SU-DHL-6 (cell line): ENCODE measurements around the gene CLDN5.

Source experiments
- H2AFZ ChIP-seq: fragments of 200-600 bp; sonication (generic); 2 replicates; pipeline ENCODE4 v1.6.1; 2014; ENCODE audit warnings: low read depth, mild to moderate bottlenecking, moderate library complexity, mixed read lengths, antibody characterized with exemption, low read length; ENCODE audit not compliant: severe bottlenecking
- H3F3A ChIP-seq: fragments of 200-600 bp; shearing (Covaris generic); 2 replicates; pipeline ENCODE4 v1.6.0; 2016; ENCODE audit warnings: antibody characterized with exemption, mild to moderate bottlenecking; ENCODE audit not compliant: insufficient read depth
- H3K27ac ChIP-seq: fragments of 200-600 bp; sonication (generic); 2 replicates; pipeline ENCODE4 v1.5.1; 2016; ENCODE audit warnings: low read depth, mild to moderate bottlenecking, low read length, moderate library complexity, mixed read lengths
- H3K27me3 ChIP-seq: fragments of 200-600 bp; sonication (generic), shearing (Covaris generic); 2 replicates; pipeline ENCODE4 v1.6.0; 2014; ENCODE audit warnings: mild to moderate bottlenecking, low read length
- H3K36me3 ChIP-seq: fragments of 200-600 bp; sonication (generic); 2 replicates; pipeline ENCODE4 v1.6.1; 2014; ENCODE audit warnings: mild to moderate bottlenecking, low read length, mixed read lengths
- H3K4me2 ChIP-seq: fragments of 300-600, 200-600 bp; shearing (Covaris generic), sonication (generic); 2 replicates; pipeline ENCODE4 v1.6.0; 2014; ENCODE audit warnings: low read length, low read depth, mild to moderate bottlenecking; ENCODE audit not compliant: poor library complexity, severe bottlenecking
- H3K4me3 ChIP-seq: fragments of 200-600 bp; sonication (generic); 2 replicates; pipeline ENCODE4 v1.5.1; 2014; ENCODE audit warnings: antibody characterized with exemption, low read length, mild to moderate bottlenecking, mixed read lengths; ENCODE audit not compliant: insufficient read depth, poor library complexity, severe bottlenecking
- H3K79me2 ChIP-seq: fragments of 200-600 bp; sonication (generic); 2 replicates; pipeline ENCODE4 v1.6.1; 2014; ENCODE audit warnings: mild to moderate bottlenecking, low read length, moderate library complexity; ENCODE audit not compliant: insufficient read depth
- H3K9ac ChIP-seq: fragments of 200-600 bp; sonication (generic); 2 replicates; pipeline ENCODE4 v1.7.0; 2014; ENCODE audit warnings: mild to moderate bottlenecking, low read length
- H3K9me2 ChIP-seq: fragments of 200-600 bp; sonication (generic); replicated peaks from 2 replicates; pipeline ENCODE4 v1.6.1; 2014; ENCODE audit warnings: low read length; ENCODE audit not compliant: insufficient read depth
- H3K9me3 ChIP-seq: fragments of 200-600 bp; sonication (generic); 2 replicates; pipeline ENCODE4 v1.6.1; 2014; ENCODE audit warnings: low read length, mixed read lengths; ENCODE audit not compliant: insufficient read depth
- H4K20me1 ChIP-seq: fragments of 200-600 bp; sonication (generic); 2 replicates; pipeline ENCODE4 v1.6.1; 2014; ENCODE audit warnings: low read depth, mild to moderate bottlenecking, antibody characterized with exemption, low read length, moderate library complexity, mixed read lengths
- EZH2phosphoT487 ChIP-seq: fragments of 200-600 bp; sonication (generic), shearing (Covaris generic); conservative IDR thresholded peaks from 2 replicates; pipeline ENCODE4 v1.6.1; 2018; ENCODE audit warnings: mild to moderate bottlenecking, antibody characterized with exemption, low read length, moderate library complexity, mixed read lengths
- TF ChIP-seq, protein P1 (sequence below): fragments of 200-600 bp; sonication (generic); IDR thresholded peaks from one replicate; pipeline ENCODE4 v1.5.1; 2017; ENCODE audit warnings: antibody characterized with exemption, mild to moderate bottlenecking, low read length, moderate library complexity; ENCODE audit not compliant: insufficient read depth, poor library complexity, severe bottlenecking

Gene CLDN5

DNA sequence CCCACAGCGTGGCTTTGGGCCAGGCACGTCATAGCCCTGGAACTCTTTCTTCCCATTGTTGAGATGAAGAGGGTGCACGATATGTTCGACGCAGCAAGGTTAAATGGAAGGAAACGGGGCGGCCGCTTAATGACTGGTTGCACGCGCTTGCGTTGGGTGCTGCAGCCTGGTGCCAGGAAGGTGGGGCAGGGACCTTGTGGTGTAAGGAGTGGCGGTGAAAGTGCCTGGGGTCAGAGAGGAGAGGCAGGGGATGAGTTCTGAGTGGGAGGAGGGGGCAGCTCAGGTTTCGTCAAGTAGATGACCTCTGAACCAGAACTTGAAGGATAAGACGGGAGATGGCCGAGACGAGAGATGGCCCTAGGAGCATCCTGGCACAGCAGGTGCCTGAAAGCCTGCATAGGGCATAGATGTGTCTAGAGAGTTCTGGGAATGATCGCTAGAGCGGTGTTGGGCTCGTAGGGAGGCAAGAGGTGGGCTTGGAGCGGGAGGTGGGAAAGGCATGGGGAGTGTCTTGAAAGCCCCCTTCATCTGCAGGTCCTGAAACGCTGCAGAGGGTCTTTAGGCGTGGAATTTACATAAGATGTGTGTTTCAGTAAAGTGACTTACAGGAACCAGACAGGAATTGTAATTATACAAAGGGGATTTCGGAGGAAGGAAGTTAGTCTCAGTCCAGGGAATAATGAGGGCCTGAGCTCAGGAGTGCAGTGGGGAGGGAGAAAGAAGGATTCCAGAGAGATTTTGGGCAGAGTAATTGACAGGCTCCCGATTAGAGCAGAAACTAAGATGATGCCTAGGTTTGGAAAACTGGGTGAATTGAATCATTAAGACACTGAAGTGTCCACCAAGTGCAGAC, 43.2 kb upstream of the CLDN5 start:
- TF ChIP-seq EZH2phosphoT487 = no peak
- TF ChIP-seq, protein P1, sequence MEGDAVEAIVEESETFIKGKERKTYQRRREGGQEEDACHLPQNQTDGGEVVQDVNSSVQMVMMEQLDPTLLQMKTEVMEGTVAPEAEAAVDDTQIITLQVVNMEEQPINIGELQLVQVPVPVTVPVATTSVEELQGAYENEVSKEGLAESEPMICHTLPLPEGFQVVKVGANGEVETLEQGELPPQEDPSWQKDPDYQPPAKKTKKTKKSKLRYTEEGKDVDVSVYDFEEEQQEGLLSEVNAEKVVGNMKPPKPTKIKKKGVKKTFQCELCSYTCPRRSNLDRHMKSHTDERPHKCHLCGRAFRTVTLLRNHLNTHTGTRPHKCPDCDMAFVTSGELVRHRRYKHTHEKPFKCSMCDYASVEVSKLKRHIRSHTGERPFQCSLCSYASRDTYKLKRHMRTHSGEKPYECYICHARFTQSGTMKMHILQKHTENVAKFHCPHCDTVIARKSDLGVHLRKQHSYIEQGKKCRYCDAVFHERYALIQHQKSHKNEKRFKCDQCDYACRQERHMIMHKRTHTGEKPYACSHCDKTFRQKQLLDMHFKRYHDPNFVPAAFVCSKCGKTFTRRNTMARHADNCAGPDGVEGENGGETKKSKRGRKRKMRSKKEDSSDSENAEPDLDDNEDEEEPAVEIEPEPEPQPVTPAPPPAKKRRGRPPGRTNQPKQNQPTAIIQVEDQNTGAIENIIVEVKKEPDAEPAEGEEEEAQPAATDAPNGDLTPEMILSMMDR = no peak
- H3K27me3 ChIP-seq = no peaks in the 10 kb centered on the region
- H3K4me3 ChIP-seq = no peak overlapping the region
- no peaks in the 10 kb centered on the region for H4K20me1 ChIP-seq
- H3K79me2 ChIP-seq = no peaks in the 10 kb centered on the region
- no peak overlapping the region for H3K4me2 ChIP-seq
- no peaks in the 10 kb centered on the region for H3K9me3 ChIP-seq
- H2AFZ ChIP-seq = no peak overlapping the region
- no peaks in the 10 kb centered on the region for H3K9me2 ChIP-seq
- H3K36me3 ChIP-seq = no peaks in the 10 kb centered on the region
- H3F3A ChIP-seq = no peaks in the 10 kb centered on the region
- H3K27ac ChIP-seq = no peak overlapping the region
- no peak overlapping the region for H3K9ac ChIP-seq

DNA sequence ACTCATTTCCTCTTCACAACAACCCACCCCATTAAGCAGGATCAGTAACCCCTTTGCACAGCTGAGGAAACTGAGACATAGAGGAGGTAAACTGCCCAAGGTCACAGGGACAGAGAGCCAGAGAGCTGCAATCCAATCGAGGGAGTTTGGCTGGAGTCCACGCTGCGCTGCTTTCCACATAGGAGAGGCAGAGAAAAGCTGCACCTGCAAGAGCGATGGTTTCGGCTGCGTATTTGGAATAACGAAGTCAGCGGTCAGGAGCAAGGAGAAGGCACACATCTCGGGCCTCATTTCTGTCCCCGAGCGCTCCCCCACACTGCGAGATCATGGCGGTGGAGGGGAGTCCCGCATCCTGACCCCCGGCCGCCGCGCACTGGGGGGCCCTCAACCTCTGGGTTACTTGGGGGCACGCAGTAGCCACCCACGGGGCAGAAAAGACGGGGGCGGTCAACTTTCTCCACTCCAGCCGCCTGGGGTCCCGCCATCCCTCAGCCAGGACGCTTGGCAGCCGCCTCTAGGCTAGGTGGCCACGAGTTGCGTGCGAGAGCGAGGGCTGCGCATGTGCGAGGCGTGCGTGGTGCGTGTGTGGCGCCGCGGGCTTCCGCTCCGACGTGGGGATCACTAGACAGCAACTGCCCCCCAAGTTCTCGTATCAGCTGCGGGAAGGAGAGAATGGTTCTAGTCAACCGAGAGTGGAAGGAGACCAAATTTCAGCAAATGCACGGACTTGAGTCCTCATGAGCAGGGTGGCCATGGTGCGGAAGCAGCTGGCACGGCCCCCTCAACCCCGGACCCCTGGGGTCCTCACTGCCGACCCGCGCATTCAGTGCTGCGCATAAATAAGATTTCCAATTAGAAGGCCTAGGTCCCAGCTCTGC, 42.3 kb upstream of the CLDN5 start:
- no peak overlapping the region for H3K4me2 ChIP-seq
- H3K36me3 ChIP-seq = no peaks in the 10 kb centered on the region
- no peak overlapping the region for H3K9ac ChIP-seq

DNA sequence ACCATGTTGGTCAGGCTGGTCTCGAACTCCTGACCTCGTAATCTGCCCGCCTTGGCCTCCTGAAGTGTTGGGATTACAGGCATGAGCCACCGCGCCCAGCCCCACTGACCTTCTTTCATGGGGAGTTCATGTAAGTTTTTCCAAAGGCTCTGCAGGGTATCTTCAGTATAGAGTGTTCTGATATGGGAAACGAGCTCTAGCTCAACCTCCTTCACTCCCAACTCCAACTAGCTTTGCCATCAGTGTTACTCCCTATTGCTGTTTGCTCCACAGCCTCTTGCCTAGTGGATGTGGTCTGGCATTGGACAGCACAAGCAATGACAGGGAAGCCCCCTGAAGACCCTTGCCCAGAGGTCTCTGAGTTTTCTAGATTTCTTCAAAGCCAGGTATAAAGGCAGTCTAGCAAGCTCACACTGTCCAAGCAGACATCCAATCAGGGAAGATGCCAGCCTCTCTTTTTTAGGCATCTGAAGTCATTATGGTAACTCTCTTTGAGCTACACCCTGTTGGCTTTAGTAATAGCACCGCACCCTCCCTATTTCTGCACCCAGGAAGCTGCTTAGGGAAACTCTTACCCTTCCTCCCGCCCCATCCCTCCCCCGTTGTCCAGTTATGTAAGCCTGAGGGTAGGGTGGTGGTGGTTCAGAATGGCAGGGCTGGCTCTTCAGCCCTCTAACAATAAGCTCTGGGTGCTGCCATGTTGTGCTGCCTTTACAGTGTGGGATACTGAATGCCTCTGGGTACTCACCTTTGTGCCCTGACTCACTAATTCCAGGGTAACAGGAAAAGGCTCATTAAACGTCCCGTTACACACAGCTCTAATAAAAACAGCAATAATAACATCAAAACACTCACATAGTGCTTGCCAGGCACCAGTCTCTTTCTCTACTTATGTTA, 41.4 kb upstream of the CLDN5 start:
- Histone ChIP-seq H3K27ac (no peak overlapping the region), H3K36me3 (no peaks in the 10 kb centered on the region), H3K9me3 (no peaks in the 10 kb centered on the region), H3K27me3 (no peaks in the 10 kb centered on the region), H3K9ac (no peak overlapping the region), H2AFZ (no peak overlapping the region), H3F3A (no peaks in the 10 kb centered on the region), H3K9me2 (no peaks in the 10 kb centered on the region), H4K20me1 (no peaks in the 10 kb centered on the region), H3K4me2 (no peak overlapping the region), H3K79me2 (no peaks in the 10 kb centered on the region), H3K4me3 (no peak overlapping the region)
- TF ChIP-seq, protein P1 = no peak
- TF ChIP-seq EZH2phosphoT487 = no peak

More for the DNA sequence above, 42.3 kb upstream of the CLDN5 start:
- no peak overlapping the region for H3K4me3 ChIP-seq
- no peak overlapping the region for H3K27ac ChIP-seq
- H2AFZ ChIP-seq = no peak overlapping the region
- H3K27me3 ChIP-seq = no peaks in the 10 kb centered on the region
- H3F3A ChIP-seq = no peaks in the 10 kb centered on the region
- no peaks in the 10 kb centered on the region for H3K9me3 ChIP-seq
- H3K79me2 ChIP-seq = no peaks in the 10 kb centered on the region
- H4K20me1 ChIP-seq = no peaks in the 10 kb centered on the region
- TF ChIP-seq, protein P1 = no peak
- TF ChIP-seq EZH2phosphoT487 = no peak
- H3K9me2 ChIP-seq = no peaks in the 10 kb centered on the region
